HG02938 (cell line): ENCODE data around the gene CYP21A2.

Source experiments
- ATAC-seq: cut with Tn5 transposase; IDR thresholded peaks from one replicate; pipeline ENCODE4 v1.9.1; 2021; ENCODE audit warnings: mild to moderate bottlenecking, moderate library complexity; ENCODE audit not compliant: unreplicated experiment

Gene CYP21A2

DNA sequence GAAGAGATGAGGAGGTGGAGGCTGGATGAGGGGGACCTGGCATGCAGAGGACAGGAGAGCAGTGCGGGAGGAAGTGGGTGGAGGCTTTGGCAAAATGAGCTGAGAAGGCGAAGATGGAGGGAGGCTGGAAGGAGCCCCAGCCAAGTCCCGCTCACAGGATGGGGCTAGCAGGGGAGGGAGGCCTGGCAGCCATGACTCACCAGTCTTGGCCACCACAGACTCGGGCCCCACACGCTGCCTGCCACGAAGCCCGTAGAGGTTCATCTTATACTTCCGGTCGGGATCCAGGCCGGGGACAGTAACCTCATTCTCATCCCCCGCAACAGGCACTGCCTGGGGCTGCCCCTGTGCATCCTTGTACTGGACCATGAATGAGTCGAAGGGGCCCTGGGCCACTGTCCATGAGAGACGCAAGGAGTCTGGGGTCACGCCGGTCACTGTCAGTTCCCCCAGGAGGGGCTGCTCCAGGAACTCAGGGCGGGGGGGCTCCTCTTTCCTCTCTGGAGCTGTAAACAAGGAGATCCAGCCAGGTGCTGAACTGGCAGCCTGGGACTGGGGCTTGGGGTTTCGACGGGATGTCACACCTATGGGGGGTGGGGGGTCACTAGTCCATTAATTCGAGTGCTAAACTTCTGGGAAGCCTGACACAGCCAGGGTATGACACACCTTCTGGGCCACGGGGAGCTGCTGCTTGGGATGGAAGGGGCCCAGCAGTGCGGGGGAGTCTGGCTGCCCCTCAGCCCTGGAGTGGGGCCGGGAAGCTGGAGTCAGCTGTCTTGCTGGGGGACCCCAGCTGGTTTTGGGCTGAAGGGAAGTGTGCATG is 43.2 kb downstream of the CYP21A2 start:
- no peak for ATAC-seq

DNA sequence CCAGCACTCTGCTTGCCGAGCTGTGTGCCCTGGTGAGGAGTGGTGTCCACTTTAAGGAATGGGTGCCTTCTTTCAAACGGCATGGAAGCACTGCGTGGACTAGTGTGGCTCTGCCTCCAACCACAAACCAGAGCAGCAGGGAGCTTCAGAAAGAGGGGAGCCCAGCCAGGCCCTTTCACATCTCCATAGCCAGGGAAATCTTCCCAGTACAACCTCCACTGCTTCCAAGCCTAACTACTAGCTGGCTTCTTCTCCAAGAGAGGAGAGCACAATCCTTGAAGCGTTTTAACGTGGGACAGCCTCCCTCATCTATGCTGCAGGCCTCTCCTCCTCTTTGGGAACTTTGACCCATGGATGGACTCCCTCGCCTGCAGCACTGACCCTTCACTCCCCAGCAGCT is 44.3 kb downstream of the CYP21A2 start:
- no peak for ATAC-seq

DNA sequence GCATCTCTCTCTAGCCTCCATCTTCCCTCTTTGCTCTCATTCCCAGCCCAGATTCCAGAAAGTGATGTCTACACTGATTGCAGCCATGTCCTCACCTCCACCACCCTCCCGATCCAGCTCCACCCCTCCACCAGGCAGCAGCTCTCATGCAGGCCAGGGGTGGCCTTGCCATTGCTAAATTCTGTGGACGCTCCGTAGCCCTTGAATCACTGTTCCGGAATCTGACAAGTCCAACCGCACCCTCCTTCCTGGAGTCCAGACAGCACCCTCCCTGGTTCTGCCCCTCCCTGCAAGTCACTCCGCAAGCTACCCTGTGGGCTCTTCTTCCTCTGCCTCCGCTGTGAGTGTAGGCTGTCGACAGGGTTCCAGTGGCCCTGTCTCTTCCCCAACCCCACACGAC is 44.7 kb downstream of the CYP21A2 start:
- ATAC-seq = no peak

DNA sequence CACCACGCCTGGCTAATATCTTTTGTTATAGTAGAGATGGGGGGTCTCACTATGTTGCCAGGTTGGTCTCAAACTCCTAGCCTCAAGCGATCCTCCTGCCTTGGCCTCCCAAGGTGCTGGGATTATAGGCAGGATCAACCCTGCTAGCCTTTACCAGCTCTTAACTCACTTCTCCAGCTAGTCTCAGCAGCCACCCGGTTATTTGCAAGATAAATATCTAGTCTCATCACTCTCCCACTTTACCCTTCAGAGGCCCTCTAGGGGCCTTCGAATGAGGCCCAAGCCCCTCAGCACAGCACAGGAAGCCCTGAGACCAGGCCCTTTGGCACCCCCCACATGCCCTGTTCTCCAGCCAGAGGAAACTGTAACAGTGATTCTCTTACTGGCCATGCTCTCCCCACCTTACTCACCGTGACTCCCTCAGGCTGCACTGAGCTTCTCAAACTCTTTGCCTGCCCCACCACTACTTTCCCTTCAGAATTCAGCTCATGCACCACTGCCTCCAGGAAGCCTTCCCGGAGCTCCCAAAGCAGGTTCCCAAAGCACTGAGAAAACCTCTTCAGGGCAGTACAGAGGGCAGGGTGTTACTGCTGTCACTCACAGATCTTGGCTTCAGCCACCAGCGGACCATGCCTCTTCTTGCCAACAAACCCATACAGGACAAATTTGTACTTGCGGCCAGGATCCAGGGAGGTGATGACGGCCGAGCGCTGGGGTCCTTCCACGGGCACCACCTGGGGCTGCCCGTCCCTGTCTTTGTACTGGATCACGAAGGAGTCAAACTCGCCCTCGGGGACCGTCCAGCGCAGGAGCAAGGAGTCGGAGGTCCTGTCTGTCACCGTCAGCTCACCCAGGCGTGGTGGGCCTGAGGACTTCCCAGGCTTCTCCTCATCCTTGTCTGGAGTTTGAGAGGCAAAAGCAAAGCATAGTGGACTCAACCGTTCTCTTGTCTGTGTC is 45.9 kb downstream of the CYP21A2 start:
- ATAC-seq = no peak

DNA sequence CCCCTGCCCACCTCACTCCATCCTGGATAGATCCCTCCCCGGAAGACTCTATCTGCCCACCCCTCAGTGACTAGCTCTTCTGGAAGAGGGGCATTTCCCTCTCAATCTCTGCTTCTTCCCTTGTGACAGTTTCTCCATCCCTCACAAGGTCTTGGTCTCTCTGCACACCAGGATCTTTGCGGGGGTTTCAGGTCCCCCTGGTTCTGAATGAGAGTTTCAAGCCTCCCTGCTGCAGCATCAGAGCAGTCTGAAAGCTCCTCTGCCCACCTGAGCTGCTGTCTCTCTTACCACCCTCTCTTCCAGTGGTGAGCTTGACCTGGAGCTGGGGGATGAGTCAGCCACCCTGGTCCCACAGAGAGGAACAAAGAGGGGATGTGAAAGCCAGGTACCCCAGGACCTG is 46.6 kb downstream of the CYP21A2 start:
- ATAC-seq = no peak

DNA sequence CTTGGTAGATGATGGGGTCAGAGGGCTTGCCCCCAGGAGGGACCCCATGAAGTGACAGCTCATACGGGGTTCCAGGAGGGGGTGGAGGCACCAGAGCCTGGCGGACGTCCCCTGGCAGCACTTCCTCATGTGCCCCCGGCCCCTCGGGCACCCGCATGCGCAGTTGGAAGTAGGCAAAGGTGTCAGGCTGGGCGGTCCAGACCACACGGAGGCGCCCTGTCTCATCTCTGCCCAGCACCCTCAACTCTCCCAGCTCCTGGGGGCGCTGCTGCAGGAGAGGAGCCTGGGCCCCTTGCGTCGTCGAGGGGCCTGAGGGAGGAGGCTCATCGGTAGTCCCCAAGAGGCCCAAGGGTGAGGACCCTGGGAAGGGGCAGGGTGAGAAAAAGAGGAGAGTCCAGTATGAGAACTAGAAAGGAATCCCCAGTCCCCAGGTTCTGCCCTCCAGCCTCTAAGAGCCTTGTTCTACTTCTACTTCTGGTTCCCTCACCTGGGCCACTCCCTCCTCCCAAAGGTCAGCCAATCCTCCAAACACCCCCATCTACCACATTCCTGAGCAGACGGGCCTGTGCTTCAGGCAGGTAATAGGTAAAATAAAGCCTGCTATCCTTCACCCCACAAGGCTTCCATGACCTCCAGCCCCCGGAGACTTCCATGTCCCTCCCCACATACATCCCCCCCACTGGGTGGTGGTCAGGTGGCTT is 47.7 kb downstream of the CYP21A2 start:
- no peak for ATAC-seq

DNA sequence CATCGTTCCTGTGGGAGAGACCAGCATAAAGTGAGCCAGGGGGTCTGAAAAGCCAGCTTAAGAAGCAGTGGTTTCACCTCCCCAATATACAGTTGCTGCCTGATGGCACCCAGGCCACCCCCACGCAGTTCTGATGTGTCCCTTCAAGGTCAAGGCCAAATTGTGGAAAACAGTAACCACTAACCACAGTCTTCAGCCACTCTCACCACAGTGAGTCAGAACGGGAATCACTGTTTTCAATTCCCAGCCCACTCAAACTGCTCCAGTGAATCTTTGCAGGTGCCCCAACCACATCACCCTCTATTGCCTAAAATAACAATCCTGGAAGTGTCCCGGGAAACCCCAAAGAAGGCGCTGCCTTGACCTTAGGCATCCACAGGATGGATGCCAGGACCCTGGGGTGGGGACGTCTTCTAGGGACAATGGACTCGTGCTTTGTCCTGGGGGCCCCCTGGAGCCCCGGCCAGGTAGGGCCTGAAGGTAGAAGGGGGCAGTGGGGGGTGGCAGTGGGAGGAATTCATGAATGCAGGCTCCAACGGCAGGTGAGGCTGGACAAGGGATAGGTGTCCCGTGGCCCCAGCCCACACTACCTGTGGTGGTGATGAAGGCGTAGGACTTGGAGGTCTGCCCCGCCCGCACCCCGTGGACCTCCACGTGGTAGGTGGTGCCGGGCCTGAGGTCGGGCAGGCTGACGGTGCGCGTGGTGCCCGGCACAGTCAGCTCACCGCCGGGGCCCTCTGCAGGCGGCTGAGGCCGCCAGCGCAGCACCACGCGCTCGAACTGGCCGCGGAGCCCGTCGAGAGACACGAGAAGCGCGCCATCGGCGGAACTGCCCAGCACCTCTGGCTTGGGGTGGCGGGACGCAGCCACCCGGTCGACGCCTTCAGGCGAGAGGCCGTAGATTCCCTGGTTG is 48.7 kb downstream of the CYP21A2 start:
- ATAC-seq = no peak

DNA sequence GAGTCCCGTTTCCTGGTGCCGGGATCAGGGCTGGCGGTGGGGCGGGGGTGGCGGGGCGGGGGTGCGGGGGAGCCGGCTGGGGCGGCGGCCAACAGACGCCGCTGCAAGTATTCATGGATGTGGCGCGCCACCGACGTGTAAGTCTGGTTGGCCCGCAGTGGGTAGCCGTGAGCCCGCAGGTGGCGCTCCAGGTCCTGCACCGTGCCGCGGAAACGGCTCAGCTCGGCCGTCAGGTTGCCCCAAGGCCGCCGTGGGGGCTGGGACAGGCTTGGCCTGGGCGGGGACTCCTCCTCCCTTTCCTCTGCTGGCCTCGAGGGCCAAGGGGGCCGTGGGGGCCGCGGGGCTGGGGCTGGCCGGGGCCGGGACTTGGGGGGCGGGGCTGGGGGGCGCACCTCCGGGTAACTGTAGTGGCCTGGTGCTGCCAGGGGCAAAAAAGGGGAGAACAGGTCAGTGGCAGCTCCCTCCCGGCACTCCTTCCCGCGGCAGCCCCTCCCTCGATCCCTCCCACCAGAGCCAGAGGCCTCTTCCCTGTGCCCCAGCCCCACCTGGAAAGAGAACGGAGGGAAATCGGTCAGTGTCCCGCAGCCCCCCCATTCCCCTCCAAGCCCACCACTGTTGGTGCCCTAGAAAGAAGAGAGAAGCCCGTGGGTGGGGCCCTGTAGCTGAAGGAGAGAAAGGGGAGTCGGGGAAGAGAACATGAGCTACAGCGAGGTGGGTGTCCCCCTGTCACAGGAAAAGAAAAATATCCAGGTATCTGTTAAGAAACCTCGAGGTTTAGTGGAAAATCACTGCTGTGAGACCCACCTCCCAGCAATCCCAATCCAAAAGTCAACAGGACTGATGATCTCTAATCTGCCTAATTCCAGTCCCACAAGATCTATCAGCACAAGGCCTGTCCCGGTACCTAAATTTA is 49.6 kb downstream of the CYP21A2 start:
- ATAC-seq = no peak

DNA sequence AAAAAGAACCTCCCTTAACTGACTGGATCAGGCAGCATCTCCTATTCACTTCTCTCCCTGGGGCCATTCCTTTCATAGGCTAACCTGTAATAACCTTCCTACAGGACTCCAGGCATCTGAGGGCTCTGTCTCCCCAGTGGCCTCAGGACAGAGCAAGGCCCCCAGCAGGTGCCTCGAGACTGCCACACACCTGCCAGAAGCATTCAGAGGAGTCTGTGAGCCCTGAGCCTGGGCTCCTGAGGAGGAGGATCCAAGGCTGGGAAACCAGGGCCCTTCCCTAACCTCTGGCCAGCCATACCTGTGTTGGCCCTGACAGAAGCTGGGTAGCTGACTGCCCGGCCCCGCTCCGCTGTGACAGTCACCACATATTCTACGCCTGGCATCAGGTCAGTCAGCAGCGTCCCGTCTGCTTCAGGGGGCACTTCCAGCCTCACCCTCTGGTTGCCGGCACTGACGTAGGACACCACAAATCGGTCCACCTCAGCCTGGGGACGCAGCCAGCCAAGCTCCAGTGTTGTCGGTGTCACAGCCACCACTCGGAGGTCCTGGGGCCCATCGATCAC is 50.4 kb downstream of the CYP21A2 start:
- no peak for ATAC-seq

DNA sequence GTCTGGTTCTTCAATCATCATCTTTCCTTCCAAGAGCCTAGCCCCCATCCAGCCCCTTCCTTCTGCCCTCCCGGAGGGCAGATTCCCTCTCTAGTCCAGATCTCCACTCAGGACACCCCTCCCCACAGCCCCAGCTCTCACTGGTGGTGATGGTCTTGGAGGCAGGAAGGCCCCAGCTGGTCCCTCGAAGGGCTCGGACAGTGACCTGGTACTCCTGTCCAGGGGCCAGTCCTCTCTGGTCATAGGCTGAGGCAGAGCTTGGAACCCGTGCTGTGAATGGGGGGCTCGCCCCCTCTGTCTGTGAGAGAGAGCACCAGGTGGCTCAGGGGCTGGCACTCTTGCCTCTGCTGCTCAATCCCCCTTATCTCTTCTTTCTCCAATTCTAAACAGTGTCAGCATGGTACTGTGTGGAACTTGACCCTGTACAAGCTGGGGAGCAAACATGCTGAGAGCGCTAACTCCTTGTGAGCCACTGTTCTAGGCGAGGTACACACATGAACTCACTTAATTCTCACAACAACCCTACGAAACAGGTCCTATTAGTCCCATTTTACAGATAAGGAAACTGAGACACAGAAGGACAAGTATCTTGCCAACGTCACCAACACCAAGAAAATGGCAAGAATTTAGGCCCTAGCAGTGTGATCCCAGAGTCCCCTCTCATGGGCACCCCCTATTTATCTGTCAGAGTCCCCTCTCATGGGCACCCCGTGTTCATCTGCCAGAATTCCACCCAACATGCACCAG is 51.0 kb downstream of the CYP21A2 start:
- ATAC-seq = no peak
